HCT116 (cell line): Measurements from ENCODE around the gene SIK3. TPM values are rescaled to one million over a fixed set of nuclear protein-coding genes. Genes with fewer than 3 reads are reported as not detected.

Source experiments
- ATAC-seq: fragments of 200-7000 bp; cut with Tn5 transposase; 2 replicates; pipeline ENCODE4 v1.9.1; 2020; ENCODE audit warnings: mild to moderate bottlenecking, moderate library complexity
- BruUV-seq: library from RNA; stranded (reverse); fragments of 400-500 nt; replicated peaks from 2 replicates; lab custom pipeline; 2021; lab: Mats Ljungman, UMichigan
- CTCF ChIA-PET: fragments of 300-600 bp; sonication (Branson Sonifier 250); formaldehyde crosslinking; loops from one replicate; lab custom pipeline; 2021; ENCODE audit warnings: antibody characterized with exemption; lab: Charles Lee
- POLR2A ChIA-PET: fragments of 300-600, 350-600 bp; sonication (Branson Sonifier 250); formaldehyde crosslinking; loops from one replicate; lab custom pipeline; 2021; ENCODE audit warnings: antibody characterized with exemption; lab: Charles Lee
- RAD21 ChIA-PET, 2 experiments: fragments of 300-600 bp; sonication (Branson Sonifier 250); formaldehyde crosslinking; loops; one replicate each; lab custom pipeline; 2023; ENCODE audit warnings: low total read pairs in 2 of 2; ENCODE audit not compliant: uncharacterized antibody in 2 of 2, unreplicated experiment in 2 of 2, low non-redundant PET in 1 of 2; lab: Charles Lee
- DNase-seq: peaks from one replicate; pipeline ENCODE4 v3.0.0-alpha.2; 2010; ENCODE audit warnings: low read depth, low spot score
- H2AFZ ChIP-seq: fragments of 200-600 bp; shearing (Covaris generic), sonication (generic); 2 replicates; pipeline ENCODE4 v1.6.1; 2017; ENCODE audit warnings: low read depth, mixed run types, mixed read lengths, antibody characterized with exemption, low read length; ENCODE audit not compliant: poor library complexity, severe bottlenecking
- H3K27ac ChIP-seq: 2 replicates; pipeline ENCODE4 v1.5.1; 2012; ENCODE audit warnings: low read depth, low read length
- H3K27me3 ChIP-seq: fragments of 200-600 bp; sonication (generic); 2 replicates; pipeline ENCODE4 v1.6.1; 2016; ENCODE audit warnings: mixed run types, low read length, mixed read lengths; ENCODE audit not compliant: insufficient read depth
- H3K36me3 ChIP-seq, 2 experiments: fragments of 200-500 bp in 1 of 2; fragments of 200-600 bp in 1 of 2; sonication (Bioruptor generic) in 1 of 2; sonication (generic) in 1 of 2; 2 replicates each; pipeline versions ENCODE4 v1.5.1 to v1.6.1; 2014 to 2016; ENCODE audit warnings: low read length in 2 of 2, inconsistent platforms in 1 of 2, mixed read lengths in 1 of 2, mixed run types in 1 of 2; ENCODE audit not compliant: insufficient read depth in 2 of 2, control insufficient read depth in 1 of 2
- H3K4me1 ChIP-seq, 2 experiments: fragments of 200-600 bp in 1 of 2; sonication (generic) in 1 of 2; 2 replicates each; pipeline versions ENCODE4 v1.5.1 to v1.6.1; 2012 to 2017; ENCODE audit warnings: low read length in 2 of 2, inconsistent platforms in 1 of 2, mild to moderate bottlenecking in 1 of 2, mixed read lengths in 1 of 2, mixed run types in 1 of 2, moderate library complexity in 1 of 2; ENCODE audit not compliant: insufficient read depth in 2 of 2, control insufficient read depth in 1 of 2
- H3K4me2 ChIP-seq: fragments of 200-600 bp; sonication (generic); 2 replicates; pipeline ENCODE4 v1.6.1; 2017; ENCODE audit warnings: mixed run types, low read length, mixed read lengths
- H3K4me3 ChIP-seq, 2 experiments: fragments of 200-600 bp in 1 of 2; sonication (generic) in 1 of 2; replicated peaks in 1 of 2; 2 replicates each; pipeline ENCODE4 v1.5.1; 2011 to 2016; ENCODE audit warnings: low read length in 2 of 2, control low read depth in 1 of 2, low read depth in 1 of 2, mild to moderate bottlenecking in 1 of 2, mixed read lengths in 1 of 2, mixed run types in 1 of 2
- H3K79me2 ChIP-seq: fragments of 200-600 bp; sonication (generic); 2 replicates; pipeline ENCODE4 v1.6.1; 2017; ENCODE audit warnings: mild to moderate bottlenecking, mixed run types, low read length, moderate library complexity, mixed read lengths; ENCODE audit not compliant: insufficient read depth
- H3K9ac ChIP-seq: fragments of 200-600 bp; sonication (generic); 2 replicates; pipeline ENCODE4 v1.6.1; 2016; ENCODE audit warnings: low read length, mixed read lengths
- H3K9me2 ChIP-seq: fragments of 200-600 bp; sonication (generic), shearing (Covaris generic); 2 replicates; pipeline ENCODE4 v1.6.1; 2017; ENCODE audit warnings: mixed run types, mild to moderate bottlenecking, moderate library complexity; ENCODE audit not compliant: insufficient read depth
- H3K9me3 ChIP-seq, 2 experiments: fragments of 200-500 bp in 1 of 2; fragments of 200-600 bp in 1 of 2; sonication (Bioruptor generic) in 1 of 2; sonication (generic) in 1 of 2; 2 replicates each; pipeline ENCODE4 v1.6.1; 2014 to 2017; ENCODE audit warnings: low read length in 2 of 2, mixed read lengths in 2 of 2, inconsistent platforms in 1 of 2, low read depth in 1 of 2, mild to moderate bottlenecking in 1 of 2, mixed run types in 1 of 2, moderate library complexity in 1 of 2; ENCODE audit not compliant: control insufficient read depth in 1 of 2, insufficient read depth in 1 of 2
- H4K20me1 ChIP-seq: fragments of 200-600 bp; sonication (generic), shearing (Covaris generic); 2 replicates; pipeline ENCODE4 v1.6.1; 2017; ENCODE audit warnings: mixed run types, mild to moderate bottlenecking, moderate library complexity; ENCODE audit not compliant: insufficient read depth
- ATF3 ChIP-seq: IDR thresholded peaks from 2 replicates; pipeline ENCODE4 v1.6.1; 2012
- ELF1 ChIP-seq: IDR thresholded peaks from 2 replicates; pipeline ENCODE4 v1.6.1; 2012; ENCODE audit warnings: low read depth, borderline replicate concordance
- EZH2 ChIP-seq: fragments of 200-600 bp; sonication (generic); IDR thresholded peaks from 2 replicates; pipeline ENCODE4 v1.6.1; 2017; ENCODE audit warnings: antibody characterized with exemption, mixed run types
- REST ChIP-seq: IDR thresholded peaks from 2 replicates; pipeline ENCODE4 v1.6.1; 2012; ENCODE audit warnings: low read depth
- SIN3A ChIP-seq: IDR thresholded peaks from 2 replicates; pipeline ENCODE4 v1.6.1; 2012; ENCODE audit warnings: low read depth
- SP1 ChIP-seq: IDR thresholded peaks from 2 replicates; pipeline ENCODE4 v1.6.1; 2012; ENCODE audit warnings: low read depth
- intact Hi-C: fragments of 100-400 bp; cut with micrococcal nuclease; formaldehyde crosslinking; loops from 2 replicates; pipeline ENCODE4 v1.10.0; 2022
- total RNA-seq: library from RNA; stranded (reverse); gene quantifications from one replicate; pipeline ENCODE4 v1.2.1, GENCODE V29; 2021; ENCODE audit not compliant: unreplicated experiment
- TF ChIP-seq, protein P1 (sequence below), 3 experiments: fragments of 200-600 bp in 1 of 3; sonication (generic) in 1 of 3; IDR thresholded peaks in 2 of 3; conservative IDR thresholded peaks in 1 of 3; 2 replicates each; pipeline ENCODE4 v1.5.1; 2012 to 2017; ENCODE audit warnings: low read depth in 2 of 3, low read length in 2 of 3, antibody characterized with exemption in 1 of 3, borderline replicate concordance in 1 of 3, control low read depth in 1 of 3, mild to moderate bottlenecking in 1 of 3, mixed read lengths in 1 of 3, mixed run types in 1 of 3, moderate library complexity in 1 of 3; ENCODE audit not compliant: insufficient read depth in 1 of 3
- TF ChIP-seq, protein P2 (sequence below): IDR thresholded peaks from 2 replicates; pipeline ENCODE4 v1.6.1; 2012

SIK3 gene
- total RNA-seq, 1 experiment from 2014 or later, result 21.0 TPM

GRCh38 chr11:116811194-116811593, 287.0 kb downstream of the SIK3 start (continued):
- TF ChIP-seq REST, result no peak
- TF ChIP-seq, protein P1, sequence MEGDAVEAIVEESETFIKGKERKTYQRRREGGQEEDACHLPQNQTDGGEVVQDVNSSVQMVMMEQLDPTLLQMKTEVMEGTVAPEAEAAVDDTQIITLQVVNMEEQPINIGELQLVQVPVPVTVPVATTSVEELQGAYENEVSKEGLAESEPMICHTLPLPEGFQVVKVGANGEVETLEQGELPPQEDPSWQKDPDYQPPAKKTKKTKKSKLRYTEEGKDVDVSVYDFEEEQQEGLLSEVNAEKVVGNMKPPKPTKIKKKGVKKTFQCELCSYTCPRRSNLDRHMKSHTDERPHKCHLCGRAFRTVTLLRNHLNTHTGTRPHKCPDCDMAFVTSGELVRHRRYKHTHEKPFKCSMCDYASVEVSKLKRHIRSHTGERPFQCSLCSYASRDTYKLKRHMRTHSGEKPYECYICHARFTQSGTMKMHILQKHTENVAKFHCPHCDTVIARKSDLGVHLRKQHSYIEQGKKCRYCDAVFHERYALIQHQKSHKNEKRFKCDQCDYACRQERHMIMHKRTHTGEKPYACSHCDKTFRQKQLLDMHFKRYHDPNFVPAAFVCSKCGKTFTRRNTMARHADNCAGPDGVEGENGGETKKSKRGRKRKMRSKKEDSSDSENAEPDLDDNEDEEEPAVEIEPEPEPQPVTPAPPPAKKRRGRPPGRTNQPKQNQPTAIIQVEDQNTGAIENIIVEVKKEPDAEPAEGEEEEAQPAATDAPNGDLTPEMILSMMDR (IDR thresholded peaks at IDR 0.05 in 2 of 3, conservative IDR thresholded peaks at IDR 0.05 in 1 of 3; ENCODE audit: borderline replicate concordance in 1 of 3, insufficient read depth in 1 of 3, low read depth in 2 of 3, low read length in 2 of 3), result no peak

DNA sequence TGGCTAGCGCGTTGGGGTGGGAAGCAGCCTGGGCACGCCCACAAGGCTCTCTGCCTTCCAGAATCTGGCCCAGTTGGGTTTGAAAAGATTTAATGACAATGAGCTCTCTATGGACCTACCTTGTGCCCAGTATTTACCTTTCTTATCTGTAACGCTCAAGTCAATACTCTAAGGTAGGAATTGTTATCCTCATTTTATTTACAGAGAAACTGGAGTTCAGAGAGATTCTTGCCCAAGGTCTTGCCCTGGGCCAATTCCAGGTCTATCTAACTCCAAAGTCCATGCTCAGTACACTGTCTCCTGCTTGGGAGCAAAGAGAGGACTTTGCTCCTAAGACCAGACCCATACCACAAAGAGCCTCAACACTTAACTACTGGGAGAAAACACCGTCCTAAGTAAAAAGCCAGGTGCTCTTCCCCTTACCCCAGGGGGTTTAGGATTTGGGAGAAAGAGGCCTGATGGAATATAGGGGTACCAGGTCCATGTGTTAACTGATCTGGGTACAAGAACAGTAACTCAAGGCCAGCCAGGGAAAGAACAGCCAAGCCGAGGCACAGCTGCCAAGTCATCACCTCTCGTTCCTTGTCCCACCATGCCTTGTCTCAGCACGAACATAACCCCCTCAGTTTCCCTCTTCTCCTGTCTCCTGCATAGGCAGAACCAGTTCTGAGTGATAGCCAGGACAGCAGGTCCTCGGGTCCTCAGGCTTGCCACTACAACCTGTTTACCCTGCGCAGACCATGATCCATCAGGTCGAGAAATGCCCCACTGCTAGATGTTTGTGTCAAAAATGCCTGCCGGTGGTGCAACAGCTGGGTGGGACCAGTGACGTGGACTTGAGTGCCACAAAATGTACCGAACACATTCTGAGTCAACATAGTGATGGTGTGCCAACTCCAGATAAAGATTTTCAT, 289.7 kb downstream of the SIK3 start:
- H3K79me2 ChIP-seq, result no peaks in the 10 kb centered on the region
- H3K4me3 ChIP-seq, result no peak overlapping the region
- no peak overlapping the region for H3K9ac ChIP-seq
- no TSS peak for BruUV-seq
- H2AFZ ChIP-seq, result no peak overlapping the region
- RAD21 ChIA-PET, result no interaction called here
- H3K4me2 ChIP-seq, result no peak overlapping the region
- no peaks in the 10 kb centered on the region for H3K27me3 ChIP-seq
- no peaks in the 10 kb centered on the region for H3K9me2 ChIP-seq
- intact Hi-C loops, result no loop called here
- H3K36me3 ChIP-seq, result no peaks in the 10 kb centered on the region
- no peak for DNase-seq
- TF ChIP-seq EZH2, result no peak
- no peak for TF ChIP-seq ELF1
- TF ChIP-seq, protein P2, sequence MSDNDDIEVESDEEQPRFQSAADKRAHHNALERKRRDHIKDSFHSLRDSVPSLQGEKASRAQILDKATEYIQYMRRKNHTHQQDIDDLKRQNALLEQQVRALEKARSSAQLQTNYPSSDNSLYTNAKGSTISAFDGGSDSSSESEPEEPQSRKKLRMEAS, result no peak
- TF ChIP-seq SP1, result no peak
- no peak for TF ChIP-seq ATF3
- no peak for TF ChIP-seq SIN3A
- TF ChIP-seq, all 23 proteins: peak for 0
- no peaks in the 10 kb centered on the region for H4K20me1 ChIP-seq
- no peak for ATAC-seq
- H3K4me1 ChIP-seq, result no peaks in the 10 kb centered on the region
- ChIA-PET POLR2A (no interaction called here), CTCF (no interaction called here)
- H3K9me3 ChIP-seq, result no peaks in the 10 kb centered on the region
- no peak overlapping the region for H3K27ac ChIP-seq
